CD14-positive monocyte (primary cell): ENCODE data around the gene KRTAP3-1. TPM values are rescaled to one million over a fixed set of nuclear protein-coding genes. Genes with fewer than 3 reads are reported as not detected.
A peak's percentile ranks its signal among the peaks of the same experiment; 100 is the strongest.

Experiments
- DNase-seq, 3 donors: peaks; one replicate each; pipeline ENCODE4 v3.0.0-alpha.2; 2011 to 2022
- H2AFZ ChIP-seq: 2 replicates; pipeline ENCODE4 v1.6.0; 2012; ENCODE audit warnings: mild to moderate bottlenecking, low read depth, low read length, inconsistent platforms; ENCODE audit not compliant: insufficient read depth, poor library complexity, severe bottlenecking
- H3K27ac ChIP-seq, 2 donors: 1 replicate in 1 of 2; 2 replicates in 1 of 2; pipeline ENCODE4 v1.5.1; 2012 to 2013; ENCODE audit warnings: low read length in 2 of 2, control low read depth in 1 of 2, inconsistent platforms in 1 of 2, low read depth in 1 of 2, mild to moderate bottlenecking in 1 of 2
- H3K27me3 ChIP-seq, 2 donors: one replicate each; pipeline versions ENCODE4 v1.6.0 to v1.6.1; 2011 to 2013; ENCODE audit warnings: low read length in 2 of 2; ENCODE audit not compliant: control insufficient read depth in 2 of 2, insufficient read depth in 2 of 2
- H3K36me3 ChIP-seq, 2 donors: replicated peaks in 1 of 2; 1 replicate in 1 of 2; 2 replicates in 1 of 2; pipeline versions ENCODE4 v1.5.1 to v1.6.1; 2012 to 2013; ENCODE audit warnings: low read length in 2 of 2, control low read depth in 1 of 2, inconsistent platforms in 1 of 2, mild to moderate bottlenecking in 1 of 2; ENCODE audit not compliant: insufficient read depth in 2 of 2, control insufficient read depth in 1 of 2
- H3K4me1 ChIP-seq, 2 donors: 1 replicate in 1 of 2; 2 replicates in 1 of 2; pipeline versions ENCODE4 v1.5.1 to v1.6.1; 2012 to 2013; ENCODE audit warnings: low read length in 2 of 2, control low read depth in 1 of 2, inconsistent platforms in 1 of 2, mild to moderate bottlenecking in 1 of 2, moderate library complexity in 1 of 2; ENCODE audit not compliant: insufficient read depth in 2 of 2, control insufficient read depth in 1 of 2
- H3K4me2 ChIP-seq: replicated peaks from 2 replicates; pipeline ENCODE3; 2012; ENCODE audit warnings: low read length, moderate library complexity, mild to moderate bottlenecking; ENCODE audit not compliant: poor library complexity, severe bottlenecking; ENCODE audit errors: extremely low read depth
- H3K4me3 ChIP-seq, 3 experiments: fragments of 200-600 bp in 1 of 3; sonication (generic) in 1 of 3; replicated peaks in 1 of 3; 1 replicate in 2 of 3; 2 replicates in 1 of 3; pipeline ENCODE4 v1.5.1; 2011 to 2013; ENCODE audit warnings: low read length in 3 of 3, mild to moderate bottlenecking in 3 of 3, control low read depth in 2 of 3, low read depth in 2 of 3, inconsistent platforms in 1 of 3, moderate library complexity in 1 of 3
- H3K79me2 ChIP-seq: 2 replicates; pipeline ENCODE4 v1.6.0; 2012; ENCODE audit warnings: mild to moderate bottlenecking, control low read depth, inconsistent platforms, low read length, moderate library complexity; ENCODE audit not compliant: insufficient read depth
- H3K9ac ChIP-seq: 2 replicates; pipeline ENCODE4 v1.6.0; 2017; ENCODE audit warnings: low read length, mild to moderate bottlenecking; ENCODE audit not compliant: insufficient read depth, poor library complexity, severe bottlenecking
- H3K9me3 ChIP-seq, 2 donors: replicated peaks in 1 of 2; 1 replicate in 1 of 2; 2 replicates in 1 of 2; pipeline versions ENCODE4 v1.5.1 to v1.6.1; 2012 to 2013; ENCODE audit warnings: low read length in 2 of 2, control low read depth in 1 of 2; ENCODE audit not compliant: control insufficient read depth in 1 of 2, insufficient read depth in 1 of 2
- H4K20me1 ChIP-seq: 2 replicates; pipeline ENCODE4 v1.6.0; 2012; ENCODE audit warnings: mild to moderate bottlenecking, low read length, control low read depth, moderate library complexity; ENCODE audit not compliant: insufficient read depth
- H3K27ac Mint-ChIP-seq, 7 donors: one replicate each; pipeline ENCODE4 v1.8.0; 2020; ENCODE audit warnings: mild to moderate bottlenecking in 7 of 7, mixed read lengths in 7 of 7, moderate library complexity in 6 of 7, inconsistent platforms in 2 of 7
- H3K27me3 Mint-ChIP-seq, 3 donors: one replicate each; pipeline ENCODE4 v1.8.0; 2021 to 2022; ENCODE audit warnings: low read depth in 3 of 3, mild to moderate bottlenecking in 3 of 3, mixed read lengths in 3 of 3, moderate library complexity in 3 of 3, inconsistent platforms in 1 of 3
- H3K36me3 Mint-ChIP-seq, 2 donors: one replicate each; pipeline ENCODE4 v1.8.0; 2020; ENCODE audit warnings: mixed read lengths in 2 of 2, inconsistent platforms in 1 of 2, mild to moderate bottlenecking in 1 of 2
- H3K4me1 Mint-ChIP-seq: one replicate; pipeline ENCODE4 v1.8.0; 2020; ENCODE audit warnings: mild to moderate bottlenecking, mixed read lengths
- H3K4me3 Mint-ChIP-seq, 2 donors: one replicate each; pipeline ENCODE4 v1.8.0; 2020; ENCODE audit warnings: mild to moderate bottlenecking in 2 of 2, mixed read lengths in 2 of 2, moderate library complexity in 1 of 2
- H3K9me3 Mint-ChIP-seq, 7 donors: one replicate each; pipeline ENCODE4 v1.8.0; 2020 to 2022; ENCODE audit warnings: mixed read lengths in 7 of 7, mild to moderate bottlenecking in 6 of 7, moderate library complexity in 6 of 7, inconsistent platforms in 2 of 7
- WGBS: methylation state at CpG from one replicate; pipeline ENCODE4 v1.1.5; 2013; ENCODE audit warnings: missing lambda C conversion rate; ENCODE audit not compliant: insufficient coverage; 5-methylcytosine and 5-hydroxymethylcytosine counted together
- intact Hi-C, 2 donors: fragments of 100-400 bp; cut with micrococcal nuclease; formaldehyde crosslinking; loops; one replicate each; pipeline versions ENCODE4 v1.15.0 to v1.15.1; 2023
- polyA plus RNA-seq, 3 donors: library from polyadenylated mRNA; depleted of rRNA in 1 of 3; unstranded in 2 of 3; stranded (reverse) in 1 of 3; fragments of 300-500 nt in 2 of 3; fragments of >200 nt in 1 of 3; fragmentation: Illumina TruSeq in 2 of 3; gene quantifications; 1 replicate in 2 of 3; 2 replicates in 1 of 3; pipeline ENCODE4 v1.2.3, GENCODE V29; 2012 to 2021
- TF ChIP-seq, protein P1 (sequence below): fragments of 200-600 bp; IDR thresholded peaks from one replicate; pipeline ENCODE4 v1.8.0; 2022; ENCODE audit warnings: antibody characterized with exemption, mild to moderate bottlenecking

Gene KRTAP3-1
- polyA plus RNA-seq, 3 donors = not detected

DNA sequence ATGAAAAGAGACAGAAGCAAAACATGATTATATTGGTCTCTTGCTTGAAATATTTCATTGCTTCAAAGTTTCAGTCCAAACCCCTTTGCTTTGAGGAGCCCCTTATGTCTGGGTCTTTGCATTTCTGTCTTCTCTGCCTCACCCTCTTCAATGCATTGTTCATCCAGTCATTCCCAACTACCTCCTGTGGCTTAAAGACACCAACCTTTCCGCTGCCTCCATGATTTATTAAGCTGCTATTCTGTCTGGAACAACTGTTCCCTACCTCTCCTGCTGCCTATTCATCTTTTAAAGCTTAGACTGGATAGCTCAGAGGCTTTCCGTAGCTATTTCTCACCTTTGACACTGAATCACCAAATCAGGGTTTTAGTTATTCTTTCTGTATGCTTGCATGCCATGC is 11.6 kb downstream of the KRTAP3-1 start:
- intact Hi-C loops = no loop called here
- no peak overlapping the region for H3K27ac Mint-ChIP-seq
- H4K20me1 ChIP-seq = no peaks in the 10 kb centered on the region
- H3K4me3 Mint-ChIP-seq = peak overlapping the region in 1 of 2 donors; percentile 7
- DNase-seq = no peak
- no peak overlapping the region for H3K27ac ChIP-seq
- WGBS = 87% methylated on average over 1 of the region's 2 CpGs
- H2AFZ ChIP-seq = no peak overlapping the region
- no peaks in the 10 kb centered on the region for H3K79me2 ChIP-seq
- H3K4me1 ChIP-seq = no peaks in the 10 kb centered on the region
- no peaks in the 10 kb centered on the region for H3K4me1 Mint-ChIP-seq
- H3K27me3 Mint-ChIP-seq = peaks cover 17 to 18% (median 18%) of the 10 kb centered on the region in 3 donors
- H3K9ac ChIP-seq = no peak overlapping the region
- peaks cover 0 to 2% (median 0%) of the 10 kb centered on the region in 7 donors for H3K9me3 Mint-ChIP-seq
- H3K4me2 ChIP-seq = no peak overlapping the region
- no peaks in the 10 kb centered on the region for H3K36me3 Mint-ChIP-seq
- no peaks in the 10 kb centered on the region for H3K9me3 ChIP-seq
- no peaks in the 10 kb centered on the region for H3K36me3 ChIP-seq
- H3K4me3 ChIP-seq = no peak overlapping the region
- H3K27me3 ChIP-seq = peaks cover 3% of the 10 kb centered on the region in 2 donors
- TF ChIP-seq, protein P1, sequence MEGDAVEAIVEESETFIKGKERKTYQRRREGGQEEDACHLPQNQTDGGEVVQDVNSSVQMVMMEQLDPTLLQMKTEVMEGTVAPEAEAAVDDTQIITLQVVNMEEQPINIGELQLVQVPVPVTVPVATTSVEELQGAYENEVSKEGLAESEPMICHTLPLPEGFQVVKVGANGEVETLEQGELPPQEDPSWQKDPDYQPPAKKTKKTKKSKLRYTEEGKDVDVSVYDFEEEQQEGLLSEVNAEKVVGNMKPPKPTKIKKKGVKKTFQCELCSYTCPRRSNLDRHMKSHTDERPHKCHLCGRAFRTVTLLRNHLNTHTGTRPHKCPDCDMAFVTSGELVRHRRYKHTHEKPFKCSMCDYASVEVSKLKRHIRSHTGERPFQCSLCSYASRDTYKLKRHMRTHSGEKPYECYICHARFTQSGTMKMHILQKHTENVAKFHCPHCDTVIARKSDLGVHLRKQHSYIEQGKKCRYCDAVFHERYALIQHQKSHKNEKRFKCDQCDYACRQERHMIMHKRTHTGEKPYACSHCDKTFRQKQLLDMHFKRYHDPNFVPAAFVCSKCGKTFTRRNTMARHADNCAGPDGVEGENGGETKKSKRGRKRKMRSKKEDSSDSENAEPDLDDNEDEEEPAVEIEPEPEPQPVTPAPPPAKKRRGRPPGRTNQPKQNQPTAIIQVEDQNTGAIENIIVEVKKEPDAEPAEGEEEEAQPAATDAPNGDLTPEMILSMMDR = no peak

GRCh38 chr17:40996829-40997228 is 12.1 kb downstream of the KRTAP3-1 start:
- TF ChIP-seq, protein P1 = no peak
- Histone ChIP-seq H3K27ac (no peak overlapping the region), H3K79me2 (no peaks in the 10 kb centered on the region), H2AFZ (no peak overlapping the region), H4K20me1 (no peaks in the 10 kb centered on the region), H3K27me3 (peaks cover 3% of the 10 kb centered on the region in 2 donors), H3K4me1 (no peaks in the 10 kb centered on the region), H3K4me2 (no peak overlapping the region), H3K4me3 (no peak overlapping the region), H3K9ac (no peak overlapping the region), H3K9me3 (no peaks in the 10 kb centered on the region), H3K36me3 (no peaks in the 10 kb centered on the region)
- Mint-ChIP-seq H3K4me3 (no peak overlapping the region), H3K4me1 (no peaks in the 10 kb centered on the region), H3K27me3 (peaks cover 15 to 18% (median 18%) of the 10 kb centered on the region in 3 donors), H3K27ac (no peak overlapping the region), H3K9me3 (peaks cover 0 to 2% (median 0%) of the 10 kb centered on the region in 7 donors), H3K36me3 (no peaks in the 10 kb centered on the region)
- 78% methylated on average over 1 of the region's 4 CpGs for WGBS
- intact Hi-C loops = no loop called here
- no peak for DNase-seq
